GM18858 (cell line): ENCODE measurements around the gene PLA2G7.
"Not testable (repeated sequence)": the region's sequence is repeated elsewhere in the genome, so short reads cannot be mapped to it uniquely, and the experiment has no call there.

Experiments
- ATAC-seq: cut with Tn5 transposase; IDR thresholded peaks from one replicate; pipeline ENCODE4 v1.9.1; 2021; ENCODE audit not compliant: unreplicated experiment

PLA2G7 gene

DNA sequence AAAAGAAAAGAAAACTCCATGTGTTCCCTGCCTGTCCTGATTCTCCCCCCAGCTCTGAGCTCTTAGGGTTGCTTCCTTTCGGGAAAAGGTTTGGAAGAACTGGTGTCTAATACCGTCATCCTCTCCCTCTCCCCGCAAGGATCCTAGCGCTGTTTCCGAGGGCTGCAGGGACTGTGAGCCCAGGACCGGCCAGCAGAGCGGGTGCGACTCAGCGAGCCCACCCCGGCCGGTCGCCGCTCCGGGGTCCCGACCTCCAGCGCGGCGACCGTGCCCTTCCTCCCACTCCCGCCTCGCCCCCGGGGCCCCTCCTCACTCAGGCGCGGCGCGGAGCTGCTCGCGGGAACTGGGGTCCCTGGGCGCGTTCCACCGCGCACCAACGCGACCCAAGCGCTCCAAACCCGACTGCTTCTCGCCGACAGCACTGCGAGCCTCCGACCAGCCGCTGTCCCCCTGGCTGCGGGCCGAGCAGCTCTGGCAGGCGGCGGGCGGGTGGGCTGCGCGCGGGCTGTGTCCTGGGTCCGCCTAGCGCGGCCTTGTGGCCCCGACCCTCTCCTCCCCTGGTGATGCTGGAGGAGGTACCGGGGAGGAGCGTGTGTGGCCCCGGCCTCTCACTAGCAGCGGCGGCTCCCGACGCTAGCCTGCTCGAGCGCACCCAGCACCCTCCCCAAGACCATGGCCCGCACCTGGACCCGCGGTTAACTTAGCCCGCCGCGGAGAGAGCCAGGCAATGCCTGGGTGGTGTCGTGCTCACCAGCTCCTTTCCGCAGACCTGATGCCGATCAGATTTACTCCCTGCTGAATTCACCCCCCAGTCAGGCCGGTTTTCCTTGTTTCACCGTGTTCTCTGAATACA, at the start of gene PLA2G7:
PLA2G7 (minus strand) TSS at position 509 of the 853 bp plus-strand sequence. CDS start 12,484 bp downstream, outside the sequence.
- ATAC-seq, result no peak

DNA sequence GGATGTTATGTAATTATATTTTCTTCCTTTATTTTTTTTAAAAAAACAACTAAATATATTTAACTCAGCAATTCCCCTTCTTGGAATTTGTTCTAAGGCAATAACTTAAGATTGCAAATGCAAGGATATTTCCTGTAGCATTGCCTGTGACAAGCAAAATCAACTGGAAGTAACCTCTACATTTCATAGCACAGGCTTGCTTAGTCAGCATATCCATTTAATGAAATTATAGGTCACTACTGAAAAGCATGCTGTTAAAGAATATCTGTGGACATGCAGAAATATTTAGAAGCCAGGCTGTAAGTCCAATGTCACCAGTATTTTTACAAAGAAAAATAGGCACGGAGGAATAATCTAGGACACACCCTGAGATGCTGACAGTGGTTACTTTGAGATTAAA, 49.4 kb upstream of the PLA2G7 start:
- ATAC-seq, result no peak

DNA sequence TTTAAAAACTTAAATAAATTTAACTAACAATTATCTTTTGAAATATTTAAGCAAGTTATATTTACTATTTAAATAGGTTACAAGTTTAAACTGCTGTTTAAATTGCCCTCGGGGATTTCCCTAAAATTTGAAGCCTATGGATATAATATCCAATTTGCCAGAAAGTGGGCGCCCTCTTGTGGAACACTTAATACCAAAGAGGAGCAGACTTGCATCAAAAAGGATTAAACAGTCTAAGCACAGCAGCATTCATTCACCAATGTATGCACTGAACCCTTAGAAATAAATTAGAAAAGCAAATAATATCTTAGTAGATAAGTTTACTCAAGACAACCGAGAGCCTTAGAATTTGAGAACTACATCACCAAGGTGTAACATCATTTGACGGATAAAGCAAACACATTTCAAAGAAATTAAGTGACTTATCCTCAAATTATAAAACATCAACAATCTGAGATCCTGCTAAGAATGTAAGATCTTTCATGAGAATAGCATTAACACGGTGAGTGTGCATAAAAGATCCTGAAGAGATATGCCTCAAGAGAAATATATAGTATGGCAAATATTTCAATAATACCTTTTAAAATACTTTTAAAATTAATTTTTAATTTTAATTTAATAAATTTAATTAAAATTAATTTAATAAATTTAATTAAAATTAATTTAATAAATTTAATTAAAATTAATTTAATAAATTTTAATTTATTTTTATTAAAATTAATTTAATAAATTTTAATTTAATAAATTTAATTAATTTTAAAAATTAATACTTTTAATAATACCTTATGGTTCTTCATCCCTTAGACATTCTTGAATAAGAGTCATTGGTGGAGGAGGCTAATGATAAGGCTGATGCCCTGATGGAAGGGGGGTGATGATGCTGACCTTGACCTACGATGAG, 46.6 kb upstream of the PLA2G7 start:
- no peak for ATAC-seq

GRCh38 chr6:46777476-46778346, 42.5 kb upstream of the PLA2G7 start:
- ATAC-seq, result no peak

DNA sequence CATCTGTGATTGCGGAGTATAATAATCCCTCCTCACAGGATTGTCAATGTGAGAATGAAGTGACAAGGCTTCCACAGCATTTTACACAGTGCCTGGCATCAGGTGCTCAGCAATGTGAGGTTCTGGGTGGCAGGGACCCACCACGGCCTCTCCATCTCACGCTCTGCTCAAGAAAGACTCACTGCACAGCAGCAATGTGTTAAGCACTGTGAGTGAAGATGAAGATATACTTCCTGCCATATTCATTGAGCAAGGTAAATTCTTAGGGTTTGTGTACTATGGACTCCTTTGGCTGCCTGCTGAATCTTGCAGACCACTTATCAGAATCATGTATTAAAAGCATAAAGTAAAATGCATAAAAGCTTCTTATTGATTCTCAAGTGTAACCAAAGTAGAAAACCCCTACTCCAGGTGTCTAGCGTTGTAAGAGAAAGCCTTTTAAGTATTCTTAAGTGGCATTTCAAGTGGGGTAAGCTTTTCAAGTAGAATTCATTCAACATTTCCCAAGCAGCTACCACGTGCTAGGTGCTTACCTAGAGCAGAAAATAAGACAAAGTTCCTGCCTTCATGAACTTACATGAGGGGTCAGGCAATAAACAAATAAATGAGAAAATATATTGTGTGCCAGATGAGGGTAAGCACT, 41.0 kb upstream of the PLA2G7 start:
- no peak for ATAC-seq

DNA sequence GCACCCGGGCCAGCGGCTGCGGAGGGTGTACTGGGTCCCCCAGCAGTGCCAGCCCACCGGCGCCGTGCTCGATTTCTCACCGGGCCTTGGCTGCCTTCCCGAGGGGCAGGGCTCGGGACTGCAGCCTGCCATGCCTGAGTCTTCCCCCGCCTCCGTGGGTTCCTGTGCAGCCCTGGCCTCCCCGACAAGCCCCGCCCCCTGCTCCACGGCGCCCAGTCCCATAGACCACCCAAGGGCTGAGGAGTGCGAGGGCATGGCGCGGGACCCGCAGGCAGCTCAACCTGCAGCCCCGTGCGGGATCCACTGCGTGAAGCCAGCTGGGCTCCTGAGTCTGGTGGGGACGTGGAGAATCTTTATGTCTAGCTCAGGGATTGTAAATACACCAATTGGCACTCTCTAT, 39.6 kb upstream of the PLA2G7 start:
- not testable (repeated sequence) for ATAC-seq

GRCh38 chr6:46773201-46773855, 38.2 kb upstream of the PLA2G7 start:
- peak; percentile 8 for ATAC-seq

- peak; percentile 65 for ATAC-seq
These were observed 37.6 kb upstream of the PLA2G7 start for GRCh38 chr6:46772762-46773161.

- no peak for ATAC-seq
These were observed 36.8 kb upstream of the PLA2G7 start for GRCh38 chr6:46772016-46772415.

DNA sequence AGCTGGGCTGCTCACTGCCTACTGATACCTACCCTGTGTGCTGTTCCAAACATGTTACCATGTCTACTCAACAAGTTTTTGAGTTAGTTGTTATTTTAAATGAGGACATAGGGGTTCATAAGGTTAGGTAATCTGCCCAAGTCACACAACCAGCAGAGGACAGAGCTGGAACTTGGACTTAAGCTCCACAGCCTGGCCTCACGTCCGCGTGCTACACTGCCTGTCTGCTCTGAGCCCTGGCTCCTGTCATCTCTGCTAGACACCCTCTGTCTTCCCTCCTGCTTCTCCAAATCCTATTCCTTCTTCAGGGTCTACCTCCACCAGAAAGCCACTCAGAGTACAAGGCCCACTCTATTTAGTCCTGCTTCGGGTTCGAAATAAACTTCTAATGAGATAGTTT, 29.8 kb upstream of the PLA2G7 start:
- no peak for ATAC-seq

DNA sequence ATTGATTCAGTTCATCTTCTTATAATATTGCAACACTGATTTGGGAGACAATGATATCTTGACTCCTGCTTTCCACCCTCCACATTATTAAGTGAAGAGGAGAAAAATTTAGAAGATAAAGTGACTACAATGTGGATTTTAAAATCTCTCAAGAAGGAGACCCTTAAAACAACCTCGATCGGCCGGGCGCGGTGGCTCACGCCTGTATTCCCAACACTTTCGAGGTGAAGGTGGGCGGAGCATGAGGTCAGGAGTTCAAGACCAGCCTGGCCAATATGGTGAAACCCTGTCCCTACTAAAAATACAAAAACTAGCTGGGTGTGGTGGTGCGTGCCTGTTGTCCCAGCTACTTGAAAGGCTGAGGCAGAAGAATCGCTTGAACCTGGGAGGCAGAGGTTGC, 29.1 kb upstream of the PLA2G7 start:
- ATAC-seq, result not testable (repeated sequence)

DNA sequence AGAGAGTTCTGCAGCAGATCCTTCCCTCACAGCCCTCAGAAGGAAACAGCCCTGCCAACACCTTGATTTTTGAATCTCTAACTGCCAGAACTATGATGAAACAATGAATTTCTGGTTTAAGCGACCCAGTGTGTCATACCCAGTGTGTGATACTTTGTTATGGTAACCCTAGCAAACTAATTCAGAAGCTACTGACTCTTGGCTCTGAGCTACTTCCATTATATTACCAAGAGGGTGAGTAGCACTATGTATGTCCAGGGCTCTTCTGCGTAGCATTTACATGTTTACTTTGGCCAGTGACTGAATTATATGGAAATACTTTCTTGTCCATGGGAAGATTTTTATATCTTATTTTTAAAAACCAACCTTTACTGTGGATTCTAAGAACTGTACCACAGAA, 28.3 kb upstream of the PLA2G7 start:
- no peak for ATAC-seq

GRCh38 chr6:46760925-46761324, 25.8 kb upstream of the PLA2G7 start:
- no peak for ATAC-seq

DNA sequence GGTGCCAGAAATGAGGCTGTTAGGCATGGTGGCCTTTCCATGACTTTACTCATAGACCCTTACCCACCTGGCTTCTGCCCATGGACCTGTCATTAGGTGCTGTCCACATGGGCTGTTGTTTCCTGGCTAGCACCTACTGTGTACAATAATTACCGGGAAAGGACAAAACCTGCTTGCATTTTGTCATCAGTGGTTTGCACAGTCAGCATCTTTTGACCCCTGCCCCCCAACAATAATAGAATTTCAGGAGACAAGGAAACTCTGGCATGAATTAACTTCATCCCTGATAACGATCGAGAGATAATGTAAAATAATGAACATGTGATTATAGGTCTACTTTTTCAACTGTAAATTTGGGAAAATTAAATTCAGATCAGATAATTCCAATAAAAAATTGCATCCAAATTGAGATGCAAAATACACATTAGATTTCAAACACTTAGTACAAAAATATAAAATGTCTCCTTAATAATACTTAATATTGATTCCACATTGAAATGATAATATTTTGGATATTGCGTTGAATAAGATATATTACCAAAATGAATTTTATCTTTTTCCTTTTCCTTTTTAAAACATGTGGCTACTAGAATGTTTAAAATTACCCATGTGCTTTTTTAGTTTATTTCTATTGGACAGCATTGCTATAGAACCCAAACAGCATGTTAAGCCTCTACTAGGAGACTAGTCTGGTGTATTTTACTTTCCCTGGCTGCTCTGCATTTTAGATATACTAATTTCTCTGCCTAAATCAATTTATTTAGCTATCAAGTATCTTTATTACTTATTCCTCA, 24.0 kb upstream of the PLA2G7 start:
- ATAC-seq, result no peak

- ATAC-seq, result no peak
These were observed 22.0 kb upstream of the PLA2G7 start for GRCh38 chr6:46757214-46757596.

GRCh38 chr6:46756469-46757213, 21.5 kb upstream of the PLA2G7 start:
- ATAC-seq, result no peak

DNA sequence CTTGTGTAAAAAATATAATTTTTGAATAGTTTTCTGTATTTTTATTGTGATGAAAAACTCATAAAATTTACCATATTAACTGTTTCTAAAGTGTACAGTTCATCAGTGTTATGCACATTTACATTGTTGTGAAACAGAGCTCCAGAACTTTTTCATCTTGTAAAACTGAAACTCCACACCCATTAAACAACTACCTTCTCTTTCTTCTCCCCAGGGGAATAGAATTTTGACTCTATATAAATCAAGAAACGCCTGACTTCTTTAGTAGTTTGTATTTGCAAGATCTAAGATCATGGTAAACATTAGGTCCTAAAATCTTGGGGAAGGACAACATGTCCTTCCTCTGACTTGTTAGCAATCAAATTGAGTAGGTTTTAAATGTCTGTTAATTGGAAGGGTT, 20.7 kb upstream of the PLA2G7 start:
- ATAC-seq, result no peak

DNA sequence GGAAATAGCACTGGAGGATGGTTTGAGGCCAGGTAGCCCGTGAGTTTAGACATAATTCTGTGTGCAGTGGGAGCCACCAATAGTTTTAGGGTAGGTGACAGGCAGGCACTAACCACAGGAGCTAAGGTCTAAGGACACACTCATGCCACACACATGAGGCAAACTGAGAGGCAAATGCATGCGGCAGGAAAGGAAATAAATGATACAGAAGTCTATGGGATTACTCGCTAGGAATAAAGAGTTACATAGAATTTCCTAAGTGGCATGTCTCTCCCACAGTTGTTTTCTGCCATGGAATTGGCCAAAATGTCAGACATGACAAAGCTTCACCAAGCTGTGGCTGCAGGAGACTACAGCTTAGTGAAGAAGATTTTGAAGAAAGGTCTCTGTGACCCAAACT, 16.5 kb upstream of the PLA2G7 start:
- no peak for ATAC-seq
